ENCODE results near the gene STMP1.
"Not testable (repeated sequence)": the region's sequence is repeated elsewhere in the genome, so short reads cannot be mapped to it uniquely, and the experiment has no call there.

The STMP1 gene

GRCh38 chr7:135684699-135685098, 22.4 kb downstream of the STMP1 start:
- TF ChIP-seq CTCF (IDR thresholded peaks at IDR 0.05; ENCODE audit: low read depth, low read length), result no peak
- no peaks in the 10 kb centered on the region for H3K27me3 ChIP-seq
- no peaks in the 10 kb centered on the region; the same call in 1 of the 2 replicates for H3K4me1 ChIP-seq
- no peak for DNase-seq
- H3K9me3 ChIP-seq, result no peaks in the 10 kb centered on the region
- H3K4me3 ChIP-seq (ENCODE audit: low read depth, low read length), result no peak overlapping the region
- H3K36me3 ChIP-seq, result no peaks in the 10 kb centered on the region; the same call in 1 of the 2 replicates

- H3K27me3 ChIP-seq, result no peaks in the 10 kb centered on the region
- no peaks in the 10 kb centered on the region for H3K9me3 ChIP-seq
- DNase-seq, result peak; percentile 72
- H3K4me1 ChIP-seq, result no peaks in the 10 kb centered on the region; the same call in 1 of the 2 replicates
- H3K4me3 ChIP-seq (ENCODE audit: low read depth, low read length), result no peak overlapping the region
- TF ChIP-seq CTCF (IDR thresholded peaks at IDR 0.05; ENCODE audit: low read depth, low read length), result no peak
- H3K36me3 ChIP-seq, result no peaks in the 10 kb centered on the region
These were observed 23.2 kb downstream of the STMP1 start for GRCh38 chr7:135685306-135686084.

DNA sequence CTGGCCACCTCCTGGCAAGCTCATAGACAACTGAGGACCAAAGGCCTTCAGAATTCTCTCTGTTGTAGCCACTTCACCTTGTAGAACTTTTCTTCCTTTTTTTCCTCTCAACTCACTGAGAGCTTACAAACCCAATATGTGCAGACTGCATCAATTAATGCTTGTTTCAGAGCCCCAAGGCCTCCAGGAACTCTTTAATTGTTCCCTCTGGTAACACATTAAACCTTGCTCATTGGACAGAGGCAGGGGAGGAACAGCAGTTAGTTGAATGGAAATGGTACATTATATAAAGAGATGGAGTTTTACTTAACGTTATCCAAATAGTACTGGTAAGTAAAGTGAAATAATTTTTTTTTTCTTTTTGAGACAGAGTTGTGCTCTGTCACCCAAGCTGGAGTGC, 25.2 kb downstream of the STMP1 start:
- no peaks in the 10 kb centered on the region for H3K36me3 ChIP-seq
- no peaks in the 10 kb centered on the region; the same call in 1 of the 2 replicates for H3K4me1 ChIP-seq
- H3K27me3 ChIP-seq, result no peaks in the 10 kb centered on the region
- TF ChIP-seq CTCF (IDR thresholded peaks at IDR 0.05; ENCODE audit: low read depth, low read length), result no peak
- H3K9me3 ChIP-seq, result no peaks in the 10 kb centered on the region
- no peak for DNase-seq
- H3K4me3 ChIP-seq (ENCODE audit: low read depth, low read length), result no peak overlapping the region

DNA sequence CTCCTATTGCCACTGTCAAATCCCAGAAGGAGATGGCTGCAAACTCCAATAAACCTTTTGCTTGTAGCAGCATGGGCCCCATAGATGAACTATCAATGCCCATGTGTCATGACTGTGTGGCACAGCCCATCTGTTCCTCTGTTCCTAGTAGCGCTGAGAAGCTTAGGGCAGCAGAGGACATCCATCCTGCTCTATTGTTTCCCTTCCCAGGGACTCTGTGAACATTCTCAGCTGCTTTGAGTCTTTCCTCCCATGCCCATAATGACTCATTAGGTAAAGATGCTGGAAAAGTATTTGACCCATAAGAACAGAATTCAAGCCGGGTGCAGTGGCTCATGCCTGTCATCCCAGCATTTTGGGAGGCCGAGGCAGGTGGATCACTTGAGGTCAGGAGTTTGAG, 28.3 kb downstream of the STMP1 start:
- Histone ChIP-seq H3K4me1 (no peaks in the 10 kb centered on the region), H3K9me3 (no peaks in the 10 kb centered on the region), H3K27me3 (no peaks in the 10 kb centered on the region), H3K36me3 (no peaks in the 10 kb centered on the region), H3K4me3 (ENCODE audit: low read depth, low read length) (no peak overlapping the region)
- no peak for TF ChIP-seq CTCF (IDR thresholded peaks at IDR 0.05; ENCODE audit: low read depth, low read length)
- no peak for DNase-seq

- Histone ChIP-seq H3K27me3 (no peaks in the 10 kb centered on the region), H3K36me3 (no peaks in the 10 kb centered on the region), H3K4me3 (ENCODE audit: low read depth, low read length) (no peak overlapping the region), H3K9me3 (no peaks in the 10 kb centered on the region), H3K4me1 (no peaks in the 10 kb centered on the region)
- no peak for DNase-seq
- no peak for TF ChIP-seq CTCF (IDR thresholded peaks at IDR 0.05; ENCODE audit: low read depth, low read length)
These were observed 29.7 kb downstream of the STMP1 start for GRCh38 chr7:135692055-135692454.

- not testable (repeated sequence) for H3K4me3 ChIP-seq (ENCODE audit: low read depth, low read length); H3K27me3 ChIP-seq; DNase-seq; H3K36me3 ChIP-seq; H3K9me3 ChIP-seq; H3K4me1 ChIP-seq
These were observed 30.3 kb downstream of the STMP1 start for GRCh38 chr7:135692606-135693005.

Data from BE2C (cell line).